ENCODE data around the gene PHTF1. TPM values are rescaled to one million over a fixed set of nuclear protein-coding genes. Genes with fewer than 3 reads are reported as not detected.
A peak's percentile ranks its signal among the peaks of the same experiment; 100 is the strongest.

The PHTF1 gene
- total RNA-seq, 1 donor, result 47.5 TPM

- TF ChIP-seq, protein P1, sequence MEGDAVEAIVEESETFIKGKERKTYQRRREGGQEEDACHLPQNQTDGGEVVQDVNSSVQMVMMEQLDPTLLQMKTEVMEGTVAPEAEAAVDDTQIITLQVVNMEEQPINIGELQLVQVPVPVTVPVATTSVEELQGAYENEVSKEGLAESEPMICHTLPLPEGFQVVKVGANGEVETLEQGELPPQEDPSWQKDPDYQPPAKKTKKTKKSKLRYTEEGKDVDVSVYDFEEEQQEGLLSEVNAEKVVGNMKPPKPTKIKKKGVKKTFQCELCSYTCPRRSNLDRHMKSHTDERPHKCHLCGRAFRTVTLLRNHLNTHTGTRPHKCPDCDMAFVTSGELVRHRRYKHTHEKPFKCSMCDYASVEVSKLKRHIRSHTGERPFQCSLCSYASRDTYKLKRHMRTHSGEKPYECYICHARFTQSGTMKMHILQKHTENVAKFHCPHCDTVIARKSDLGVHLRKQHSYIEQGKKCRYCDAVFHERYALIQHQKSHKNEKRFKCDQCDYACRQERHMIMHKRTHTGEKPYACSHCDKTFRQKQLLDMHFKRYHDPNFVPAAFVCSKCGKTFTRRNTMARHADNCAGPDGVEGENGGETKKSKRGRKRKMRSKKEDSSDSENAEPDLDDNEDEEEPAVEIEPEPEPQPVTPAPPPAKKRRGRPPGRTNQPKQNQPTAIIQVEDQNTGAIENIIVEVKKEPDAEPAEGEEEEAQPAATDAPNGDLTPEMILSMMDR (IDR thresholded peaks at IDR 0.05; ENCODE audit: insufficient read depth, low read depth, low read length), result no peak
- no peak for DNase-seq (ENCODE audit: low read depth)
- no peak overlapping the region for H3K4me3 ChIP-seq (ENCODE audit: low read depth, low read length)
These were observed 28.4 kb upstream of the PHTF1 start for GRCh38 chr1:113787663-113788062.

DNA sequence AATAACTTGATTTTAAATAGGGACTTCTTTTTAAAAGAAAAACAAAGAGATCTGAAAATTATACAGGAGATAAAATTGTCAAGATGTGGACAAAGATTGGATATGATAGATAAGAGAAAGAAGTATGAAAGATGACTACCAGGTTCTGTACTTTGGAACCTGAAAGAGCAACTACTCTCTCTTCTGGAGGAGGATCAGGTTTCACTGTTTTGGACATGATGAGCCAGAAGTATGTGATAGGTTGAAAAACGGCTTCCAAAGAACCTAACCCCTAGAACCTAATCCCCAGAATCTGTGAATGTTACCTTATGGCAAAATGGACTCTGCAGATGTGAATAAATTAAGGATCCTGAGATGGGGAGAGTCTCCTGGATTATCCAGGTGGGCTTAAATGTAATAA, 26.8 kb upstream of the PHTF1 start:
- TF ChIP-seq, protein P1 (IDR thresholded peaks at IDR 0.05; ENCODE audit: insufficient read depth, low read depth, low read length), result no peak
- DNase-seq (ENCODE audit: low read depth), result no peak
- no peak overlapping the region for H3K4me3 ChIP-seq (ENCODE audit: low read depth, low read length)

DNA sequence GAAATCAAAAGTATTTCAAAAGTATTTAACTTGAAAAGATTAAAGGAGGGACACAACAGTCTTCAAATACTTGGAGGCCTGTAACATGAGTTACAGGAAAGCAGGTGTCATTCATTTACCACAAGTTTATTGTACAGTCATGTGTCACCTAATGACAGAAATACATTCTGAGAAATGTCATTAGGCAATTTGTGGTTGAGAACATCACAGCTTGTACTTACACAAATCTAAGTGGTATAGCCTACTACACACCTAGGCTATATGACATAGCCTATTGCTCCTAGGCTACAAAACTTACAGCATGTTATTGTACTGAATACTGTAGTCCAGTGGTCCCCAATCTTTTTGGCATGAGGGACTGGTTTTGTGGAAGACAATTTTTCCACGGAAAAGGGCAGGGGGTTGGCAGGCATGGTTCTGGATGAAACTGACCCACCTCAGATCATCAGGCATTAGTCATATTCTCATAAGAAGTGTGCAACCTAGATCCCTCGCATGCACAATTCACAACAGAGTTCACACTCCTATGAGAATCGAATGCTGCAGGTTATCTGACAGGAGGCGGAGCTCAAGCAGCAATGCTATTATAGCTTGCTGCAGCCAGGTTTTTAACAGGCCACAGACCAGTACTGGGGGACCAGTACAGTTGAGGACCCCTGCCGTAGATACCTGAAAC, 25.0 kb upstream of the PHTF1 start:
- H3K4me3 ChIP-seq (ENCODE audit: low read depth, low read length), result no peak overlapping the region
- no peak for DNase-seq (ENCODE audit: low read depth)
- TF ChIP-seq, protein P1 (IDR thresholded peaks at IDR 0.05; ENCODE audit: insufficient read depth, low read depth, low read length), result no peak

GRCh38 chr1:113783254-113784103, 24.2 kb upstream of the PHTF1 start:
- H3K4me3 ChIP-seq (ENCODE audit: low read depth, low read length), result no peak overlapping the region
- TF ChIP-seq, protein P1 (IDR thresholded peaks at IDR 0.05; ENCODE audit: insufficient read depth, low read depth, low read length), result no peak
- peak; percentile 35 for DNase-seq (ENCODE audit: low read depth)

- H3K4me3 ChIP-seq (ENCODE audit: low read depth, low read length), result no peak overlapping the region
- peak; percentile 58 for DNase-seq (ENCODE audit: low read depth)
- TF ChIP-seq, protein P1 (IDR thresholded peaks at IDR 0.05; ENCODE audit: insufficient read depth, low read depth, low read length), result no peak
These were observed 23.1 kb upstream of the PHTF1 start for GRCh38 chr1:113782406-113782805.

DNA sequence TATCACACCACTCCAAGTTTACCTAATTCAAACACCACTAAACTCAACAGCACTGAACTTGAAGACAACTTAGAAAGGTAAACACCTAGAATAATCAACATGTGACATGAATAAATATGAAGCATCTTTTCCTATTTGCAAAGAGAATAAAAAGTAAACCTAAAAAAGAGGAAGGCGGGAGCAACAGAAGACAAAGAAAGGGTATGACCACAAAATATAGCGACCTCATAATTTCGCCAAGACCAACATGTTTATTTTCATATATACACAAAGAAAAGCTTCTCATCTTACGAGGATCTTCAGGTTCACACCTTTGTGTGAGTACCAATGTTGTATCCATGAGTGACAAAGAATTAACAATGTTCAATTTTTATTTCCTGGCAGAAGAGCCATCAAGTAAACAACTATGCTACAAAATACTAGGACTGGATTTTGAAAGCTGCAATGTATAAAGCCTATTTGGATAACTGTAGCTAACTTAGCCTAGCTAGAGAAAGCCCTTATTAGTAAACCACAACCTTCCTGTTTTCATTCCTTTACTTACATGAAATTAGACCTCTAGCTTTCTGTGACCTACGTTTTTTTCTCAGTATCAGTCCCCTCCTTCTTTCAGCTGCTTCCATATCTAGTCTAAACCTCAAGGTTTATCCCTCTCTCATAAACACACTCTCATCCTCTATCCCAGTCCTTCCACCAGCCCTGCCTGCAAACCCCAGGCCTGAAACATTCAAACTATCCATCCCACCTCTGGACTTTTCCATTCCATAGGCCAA, 21.3 kb upstream of the PHTF1 start:
- DNase-seq (ENCODE audit: low read depth), result peak; percentile 89
- TF ChIP-seq, protein P1 (IDR thresholded peaks at IDR 0.05; ENCODE audit: insufficient read depth, low read depth, low read length), result no peak
- H3K4me3 ChIP-seq (ENCODE audit: low read depth, low read length), result no peak overlapping the region
